ENCODE measurements around the gene RETN.

DNA sequence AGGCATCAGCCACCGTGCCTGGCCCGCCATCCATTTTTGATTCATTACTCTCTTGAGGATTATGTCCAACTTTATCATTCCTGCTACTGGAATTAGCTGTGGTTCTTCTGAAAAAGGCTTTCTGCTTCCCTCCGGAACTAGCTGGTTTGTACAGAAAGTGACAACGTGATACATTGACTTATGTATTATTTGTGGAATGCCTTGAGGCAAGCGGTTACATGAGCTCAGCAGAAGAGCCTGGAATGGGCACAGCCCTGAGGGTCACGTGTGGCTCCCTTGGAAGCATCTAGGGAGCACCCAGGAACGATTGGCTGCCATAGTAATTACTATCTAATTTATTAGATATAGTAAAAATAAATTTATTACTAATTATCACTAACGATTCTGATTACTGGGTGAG, 14.4 kb upstream of the RETN start:
- TF ChIP-seq JUND (IDR thresholded peaks at IDR 0.05) (no peak), NFIC (IDR thresholded peaks at IDR 0.05; ENCODE audit: borderline replicate concordance) (no peak), EZH2phosphoT487 (IDR thresholded peaks at IDR 0.05; ENCODE audit: borderline replicate concordance, low read depth) (no peak), RAD21 (IDR thresholded peaks at IDR 0.05; ENCODE audit: low read length) (no peak), EP300 (IDR thresholded peaks at IDR 0.05; ENCODE audit: borderline replicate concordance in 1 of 2, low read depth in 1 of 2, low read length in 1 of 2) (no peak), TCF12 (IDR thresholded peaks at IDR 0.05) (no peak)
- TF ChIP-seq, protein P1, sequence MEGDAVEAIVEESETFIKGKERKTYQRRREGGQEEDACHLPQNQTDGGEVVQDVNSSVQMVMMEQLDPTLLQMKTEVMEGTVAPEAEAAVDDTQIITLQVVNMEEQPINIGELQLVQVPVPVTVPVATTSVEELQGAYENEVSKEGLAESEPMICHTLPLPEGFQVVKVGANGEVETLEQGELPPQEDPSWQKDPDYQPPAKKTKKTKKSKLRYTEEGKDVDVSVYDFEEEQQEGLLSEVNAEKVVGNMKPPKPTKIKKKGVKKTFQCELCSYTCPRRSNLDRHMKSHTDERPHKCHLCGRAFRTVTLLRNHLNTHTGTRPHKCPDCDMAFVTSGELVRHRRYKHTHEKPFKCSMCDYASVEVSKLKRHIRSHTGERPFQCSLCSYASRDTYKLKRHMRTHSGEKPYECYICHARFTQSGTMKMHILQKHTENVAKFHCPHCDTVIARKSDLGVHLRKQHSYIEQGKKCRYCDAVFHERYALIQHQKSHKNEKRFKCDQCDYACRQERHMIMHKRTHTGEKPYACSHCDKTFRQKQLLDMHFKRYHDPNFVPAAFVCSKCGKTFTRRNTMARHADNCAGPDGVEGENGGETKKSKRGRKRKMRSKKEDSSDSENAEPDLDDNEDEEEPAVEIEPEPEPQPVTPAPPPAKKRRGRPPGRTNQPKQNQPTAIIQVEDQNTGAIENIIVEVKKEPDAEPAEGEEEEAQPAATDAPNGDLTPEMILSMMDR (IDR thresholded peaks at IDR 0.05), result no peak
- TF ChIP-seq, protein P2, sequence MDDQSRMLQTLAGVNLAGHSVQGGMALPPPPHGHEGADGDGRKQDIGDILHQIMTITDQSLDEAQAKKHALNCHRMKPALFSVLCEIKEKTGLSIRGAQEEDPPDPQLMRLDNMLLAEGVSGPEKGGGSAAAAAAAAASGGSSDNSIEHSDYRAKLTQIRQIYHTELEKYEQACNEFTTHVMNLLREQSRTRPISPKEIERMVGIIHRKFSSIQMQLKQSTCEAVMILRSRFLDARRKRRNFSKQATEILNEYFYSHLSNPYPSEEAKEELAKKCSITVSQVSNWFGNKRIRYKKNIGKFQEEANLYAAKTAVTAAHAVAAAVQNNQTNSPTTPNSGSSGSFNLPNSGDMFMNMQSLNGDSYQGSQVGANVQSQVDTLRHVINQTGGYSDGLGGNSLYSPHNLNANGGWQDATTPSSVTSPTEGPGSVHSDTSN (IDR thresholded peaks at IDR 0.05), result no peak
- TF ChIP-seq, protein P3, sequence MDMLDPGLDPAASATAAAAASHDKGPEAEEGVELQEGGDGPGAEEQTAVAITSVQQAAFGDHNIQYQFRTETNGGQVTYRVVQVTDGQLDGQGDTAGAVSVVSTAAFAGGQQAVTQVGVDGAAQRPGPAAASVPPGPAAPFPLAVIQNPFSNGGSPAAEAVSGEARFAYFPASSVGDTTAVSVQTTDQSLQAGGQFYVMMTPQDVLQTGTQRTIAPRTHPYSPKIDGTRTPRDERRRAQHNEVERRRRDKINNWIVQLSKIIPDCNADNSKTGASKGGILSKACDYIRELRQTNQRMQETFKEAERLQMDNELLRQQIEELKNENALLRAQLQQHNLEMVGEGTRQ (IDR thresholded peaks at IDR 0.05; ENCODE audit: borderline replicate concordance, low read depth, low read length), result no peak
- TF ChIP-seq, protein P4, sequence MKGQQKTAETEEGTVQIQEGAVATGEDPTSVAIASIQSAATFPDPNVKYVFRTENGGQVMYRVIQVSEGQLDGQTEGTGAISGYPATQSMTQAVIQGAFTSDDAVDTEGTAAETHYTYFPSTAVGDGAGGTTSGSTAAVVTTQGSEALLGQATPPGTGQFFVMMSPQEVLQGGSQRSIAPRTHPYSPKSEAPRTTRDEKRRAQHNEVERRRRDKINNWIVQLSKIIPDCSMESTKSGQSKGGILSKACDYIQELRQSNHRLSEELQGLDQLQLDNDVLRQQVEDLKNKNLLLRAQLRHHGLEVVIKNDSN (IDR thresholded peaks at IDR 0.05; ENCODE audit: borderline replicate concordance, low read depth), result no peak
- TF ChIP-seq, protein P5, sequence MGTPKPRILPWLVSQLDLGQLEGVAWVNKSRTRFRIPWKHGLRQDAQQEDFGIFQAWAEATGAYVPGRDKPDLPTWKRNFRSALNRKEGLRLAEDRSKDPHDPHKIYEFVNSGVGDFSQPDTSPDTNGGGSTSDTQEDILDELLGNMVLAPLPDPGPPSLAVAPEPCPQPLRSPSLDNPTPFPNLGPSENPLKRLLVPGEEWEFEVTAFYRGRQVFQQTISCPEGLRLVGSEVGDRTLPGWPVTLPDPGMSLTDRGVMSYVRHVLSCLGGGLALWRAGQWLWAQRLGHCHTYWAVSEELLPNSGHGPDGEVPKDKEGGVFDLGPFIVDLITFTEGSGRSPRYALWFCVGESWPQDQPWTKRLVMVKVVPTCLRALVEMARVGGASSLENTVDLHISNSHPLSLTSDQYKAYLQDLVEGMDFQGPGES (IDR thresholded peaks at IDR 0.05; ENCODE audit: low read depth, low read length), result no peak
- TF ChIP-seq, protein P6, sequence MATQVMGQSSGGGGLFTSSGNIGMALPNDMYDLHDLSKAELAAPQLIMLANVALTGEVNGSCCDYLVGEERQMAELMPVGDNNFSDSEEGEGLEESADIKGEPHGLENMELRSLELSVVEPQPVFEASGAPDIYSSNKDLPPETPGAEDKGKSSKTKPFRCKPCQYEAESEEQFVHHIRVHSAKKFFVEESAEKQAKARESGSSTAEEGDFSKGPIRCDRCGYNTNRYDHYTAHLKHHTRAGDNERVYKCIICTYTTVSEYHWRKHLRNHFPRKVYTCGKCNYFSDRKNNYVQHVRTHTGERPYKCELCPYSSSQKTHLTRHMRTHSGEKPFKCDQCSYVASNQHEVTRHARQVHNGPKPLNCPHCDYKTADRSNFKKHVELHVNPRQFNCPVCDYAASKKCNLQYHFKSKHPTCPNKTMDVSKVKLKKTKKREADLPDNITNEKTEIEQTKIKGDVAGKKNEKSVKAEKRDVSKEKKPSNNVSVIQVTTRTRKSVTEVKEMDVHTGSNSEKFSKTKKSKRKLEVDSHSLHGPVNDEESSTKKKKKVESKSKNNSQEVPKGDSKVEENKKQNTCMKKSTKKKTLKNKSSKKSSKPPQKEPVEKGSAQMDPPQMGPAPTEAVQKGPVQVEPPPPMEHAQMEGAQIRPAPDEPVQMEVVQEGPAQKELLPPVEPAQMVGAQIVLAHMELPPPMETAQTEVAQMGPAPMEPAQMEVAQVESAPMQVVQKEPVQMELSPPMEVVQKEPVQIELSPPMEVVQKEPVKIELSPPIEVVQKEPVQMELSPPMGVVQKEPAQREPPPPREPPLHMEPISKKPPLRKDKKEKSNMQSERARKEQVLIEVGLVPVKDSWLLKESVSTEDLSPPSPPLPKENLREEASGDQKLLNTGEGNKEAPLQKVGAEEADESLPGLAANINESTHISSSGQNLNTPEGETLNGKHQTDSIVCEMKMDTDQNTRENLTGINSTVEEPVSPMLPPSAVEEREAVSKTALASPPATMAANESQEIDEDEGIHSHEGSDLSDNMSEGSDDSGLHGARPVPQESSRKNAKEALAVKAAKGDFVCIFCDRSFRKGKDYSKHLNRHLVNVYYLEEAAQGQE (IDR thresholded peaks at IDR 0.05; ENCODE audit: low read depth, low read length), result no peak

All from SK-N-SH (cell line).